GM19452 (cell line): ENCODE data around the gene SMIM30.
"Not testable (repeated sequence)": the region's sequence is repeated elsewhere in the genome, so short reads cannot be mapped to it uniquely, and the experiment has no call there.

Source experiments
- ATAC-seq: cut with Tn5 transposase; IDR thresholded peaks from one replicate; pipeline ENCODE4 v1.9.1; 2021; ENCODE audit not compliant: unreplicated experiment

SMIM30 gene

GRCh38 chr7:113118074-113118959 lies at the start of gene SMIM30:
SMIM30 (minus strand) TSS chr7:113118554; CDS start chr7:113117578, 976 bp downstream.
- peak; percentile 99 for ATAC-seq

- ATAC-seq = not testable (repeated sequence)
These were observed 47.8 kb upstream of the SMIM30 start for GRCh38 chr7:113166176-113166575.

GRCh38 chr7:113161050-113161449 lies 42.7 kb upstream of the SMIM30 start:
- ATAC-seq = no peak

GRCh38 chr7:113159746-113160339 lies 41.5 kb upstream of the SMIM30 start:
- peak; percentile 78 for ATAC-seq

GRCh38 chr7:113158756-113159155 lies 40.4 kb upstream of the SMIM30 start:
- no peak for ATAC-seq

- ATAC-seq = no peak
These were observed 35.8 kb upstream of the SMIM30 start for GRCh38 chr7:113154117-113154516.

GRCh38 chr7:113144817-113145216 lies 26.5 kb upstream of the SMIM30 start:
- no peak for ATAC-seq

GRCh38 chr7:113143486-113144257 lies 25.3 kb upstream of the SMIM30 start:
- peak; percentile 47 for ATAC-seq

GRCh38 chr7:113142385-113143119 lies 24.2 kb upstream of the SMIM30 start:
- peak; percentile 74 for ATAC-seq

GRCh38 chr7:113141803-113142202 lies 23.4 kb upstream of the SMIM30 start:
- ATAC-seq = no peak

GRCh38 chr7:113140956-113141355 lies 22.6 kb upstream of the SMIM30 start:
- no peak for ATAC-seq

- no peak for ATAC-seq
These were observed 18.9 kb upstream of the SMIM30 start for GRCh38 chr7:113137241-113137640.

- ATAC-seq = no peak
These were observed 15.7 kb upstream of the SMIM30 start for GRCh38 chr7:113134025-113134424.

GRCh38 chr7:113131367-113131766 lies 13.0 kb upstream of the SMIM30 start:
- no peak for ATAC-seq

GRCh38 chr7:113128031-113128430 lies 9.7 kb upstream of the SMIM30 start:
- ATAC-seq = no peak

GRCh38 chr7:113125728-113126127 lies 7.4 kb upstream of the SMIM30 start:
- no peak for ATAC-seq

- ATAC-seq = no peak
These were observed 4.4 kb upstream of the SMIM30 start for GRCh38 chr7:113122744-113123143.

- ATAC-seq = no peak
These were observed 2.3 kb upstream of the SMIM30 start for GRCh38 chr7:113120647-113121046.

- no peak for ATAC-seq
These were observed 1.1 kb upstream of the SMIM30 start for GRCh38 chr7:113119429-113119828.

- ATAC-seq = not testable (repeated sequence)
These were observed 980 bp downstream of the SMIM30 start for GRCh38 chr7:113117374-113117774.

- ATAC-seq = peak; percentile 28
These were observed 4.4 kb downstream of the SMIM30 start for GRCh38 chr7:113113912-113114311.
